HepG2 (cell line): ENCODE results near the gene PYY. TPM values are rescaled to one million over a fixed set of nuclear protein-coding genes. Genes with fewer than 3 reads are reported as not detected.

ENCODE experiments used
- ATAC-seq: fragments of 200-7000 bp; cut with Tn5 transposase; 3 replicates; pipeline ENCODE4 v1.9.1; 2020; ENCODE audit warnings: mild to moderate bottlenecking, moderate library complexity
- BruUV-seq: library from RNA; stranded (reverse); fragments of 400-500 nt; replicated peaks from 2 replicates; lab custom pipeline; 2021; lab: Mats Ljungman, UMichigan
- CTCF ChIA-PET: fragments of 300-600 bp; formaldehyde crosslinking; extraction: SDS; loops from one replicate; lab custom pipeline; 2021; ENCODE audit warnings: low total read pairs, inconsistent platforms, low intra/inter-chr PET ratio; lab: Yijun Ruan, JAX
- POLR2A ChIA-PET: fragments of 350-600 bp; sonication (Branson Sonifier 250); formaldehyde crosslinking; loops from one replicate; lab custom pipeline; 2020; ENCODE audit warnings: antibody characterized with exemption, inconsistent platforms; lab: Yijun Ruan, JAX
- DNase-seq: peaks from one replicate; pipeline ENCODE4 v3.0.0-alpha.2; 2015; ENCODE audit warnings: low spot score
- FAIRE-seq: peaks from 3 replicates; lab custom pipeline; 2011; peaks lifted over from hg19 to GRCh38; lab: Jason Lieb, UNC
- H2AFZ ChIP-seq: one replicate; pipeline ENCODE4 v1.6.1; 2011; ENCODE audit warnings: low read length, inconsistent platforms
- H3K27ac ChIP-seq: fragments of 300-600 bp; 3 replicates; pipeline ENCODE4 v1.8.0; 2011; ENCODE audit warnings: mixed run types, mild to moderate bottlenecking, mixed read lengths, low read length, inconsistent platforms; ENCODE audit not compliant: insufficient read depth; ENCODE audit errors: extremely low read length
- H3K27me3 ChIP-seq, 2 experiments: fragments of 200-600 bp in 1 of 2; 2 replicates in 1 of 2; 3 replicates in 1 of 2; pipeline versions ENCODE4 v1.6.0 to v1.8.0; 2011; ENCODE audit warnings: low read length in 2 of 2, mild to moderate bottlenecking in 2 of 2, moderate library complexity in 2 of 2, inconsistent platforms in 1 of 2; ENCODE audit not compliant: insufficient read depth in 2 of 2, control insufficient read depth in 1 of 2
- H3K36me3 ChIP-seq, 2 experiments: fragments of 200-600 bp in 1 of 2; replicated peaks in 1 of 2; 2 replicates in 1 of 2; 3 replicates in 1 of 2; pipeline versions ENCODE4 v1.5.1 to v1.8.0; 2011; ENCODE audit warnings: low read length in 2 of 2, inconsistent platforms in 1 of 2; ENCODE audit not compliant: insufficient read depth in 2 of 2, control insufficient read depth in 1 of 2
- H3K4me1 ChIP-seq: 2 replicates; pipeline ENCODE4 v1.5.1; 2012; ENCODE audit warnings: low read length, inconsistent platforms; ENCODE audit not compliant: insufficient read depth
- H3K4me2 ChIP-seq: 2 replicates; pipeline ENCODE4 v1.6.0; 2011; ENCODE audit warnings: low read depth, low read length, inconsistent platforms
- H3K4me3 ChIP-seq, 3 experiments: fragments of 200-600 bp in 1 of 3; sonication (generic), shearing (Covaris generic) in 1 of 3; replicated peaks in 1 of 3; 2 replicates each; pipeline ENCODE4 v1.5.1; 2011 to 2016; ENCODE audit warnings: low read length in 3 of 3, inconsistent platforms in 2 of 3, low read depth in 2 of 3, mild to moderate bottlenecking in 2 of 3, control low read depth in 1 of 3, mixed read lengths in 1 of 3; ENCODE audit not compliant: insufficient read depth in 1 of 3
- H3K79me2 ChIP-seq: one replicate; pipeline ENCODE4 v1.6.1; 2011; ENCODE audit warnings: low read length, inconsistent platforms; ENCODE audit not compliant: insufficient read depth
- H3K9ac ChIP-seq: 2 replicates; pipeline ENCODE4 v1.6.0; 2011; ENCODE audit warnings: mild to moderate bottlenecking, low read depth, low read length, inconsistent platforms; ENCODE audit not compliant: insufficient read depth
- H3K9me3 ChIP-seq: 2 replicates; pipeline ENCODE4 v1.5.1; 2012; ENCODE audit warnings: mild to moderate bottlenecking, low read length
- H4K20me1 ChIP-seq: 2 replicates; pipeline ENCODE4 v1.6.0; 2011; ENCODE audit warnings: inconsistent platforms, mild to moderate bottlenecking, low read length, moderate library complexity; ENCODE audit not compliant: insufficient read depth
- MIER2 ChIP-seq: IDR thresholded peaks from 2 replicates; pipeline ENCODE4 v1.6.1; 2016; ENCODE audit warnings: missing biosample characterization, missing genetic modification reagents
- SRSF4 ChIP-seq: fragments of 200-400 bp; formaldehyde crosslinking; IDR thresholded peaks from one replicate; pipeline ENCODE4 v1.6.1; 2018; ENCODE audit warnings: mild to moderate bottlenecking, low read depth, low read length, moderate library complexity; ENCODE audit not compliant: poor library complexity, severe bottlenecking
- TGIF2 ChIP-seq: IDR thresholded peaks from 2 replicates; pipeline ENCODE4 v1.6.1; 2016; ENCODE audit warnings: control low read depth, missing compliant biosample characterization
- ZSCAN30 ChIP-seq: sonication (generic); formaldehyde crosslinking; IDR thresholded peaks from 2 replicates; pipeline ENCODE4 v1.5.0; 2020; ENCODE audit warnings: mild to moderate bottlenecking, missing genetic modification reagents
- WGBS: methylation state at CpG from one replicate; pipeline ENCODE4 v1.1.6; 2017; ENCODE audit warnings: low lambda C conversion rate; 5-methylcytosine and 5-hydroxymethylcytosine counted together
- in situ Hi-C: cut with HindIII; loops from 2 replicates; pipeline ENCODE4 v1.10.0; 2017; ENCODE audit warnings: low pct_unique_long_range_greater_than_20kb; ENCODE audit not compliant: extremely low pct_ligation_motif_present
- intact Hi-C: fragments of 100-400 bp; cut with micrococcal nuclease; formaldehyde crosslinking; loops from one replicate; pipeline ENCODE4 v1.10.0; 2022; ENCODE audit not compliant: unreplicated experiment
- polyA plus RNA-seq, 8 experiments: library from polyadenylated mRNA; depleted of rRNA in 3 of 8; stranded (reverse) in 7 of 8; unstranded in 1 of 8; fragments of >200 nt; fragmentation: Illumina TruSeq in 4 of 8; extraction: Trizol in 4 of 8; gene quantifications; 2 replicates each; pipeline versions ENCODE4 v1.2.1 to v1.2.3, GENCODE V29; 2011 to 2016; ENCODE audit warnings: low read depth in 4 of 8, missing spikeins in 1 of 8, mixed read lengths in 1 of 8; ENCODE audit not compliant: insufficient read depth in 1 of 8
- total RNA-seq, 5 experiments: library from RNA; depleted of rRNA; stranded (reverse); fragments of >200 nt; fragmentation: Illumina TruSeq; extraction: Trizol; gene quantifications; 2 replicates each; pipeline ENCODE4 v1.2.3, GENCODE V29; 2016; ENCODE audit warnings: low read depth in 1 of 5
- TF ChIP-seq, protein P1 (sequence below): sonication (generic); formaldehyde crosslinking; IDR thresholded peaks from 2 replicates; pipeline ENCODE4 v1.8.1; 2023; ENCODE audit warnings: mild to moderate bottlenecking, inconsistent platforms, moderate library complexity, missing genetic modification reagents, borderline replicate concordance
- TF ChIP-seq, protein P2 (sequence below): sonication (generic); formaldehyde crosslinking; IDR thresholded peaks from 2 replicates; pipeline ENCODE4 v1.8.0; 2022; ENCODE audit warnings: missing genetic modification reagents, mild to moderate bottlenecking, borderline replicate concordance

Gene PYY
- total and polyA plus RNA-seq, 2 of the 13 experiments (the other 11 are each of a cell fraction or from before 2014, with no cell fraction given) = 0.25 TPM; not detected in 1

GRCh38 chr17:43945074-43945829 is 8.5 kb downstream of the PYY start:
- intact Hi-C loops = no loop called here

More at GRCh38 chr17:43945074-43945829, 8.5 kb downstream of the PYY start:
- CTCF ChIA-PET = interaction anchor here (1.2 to 7.7 kb wide), 2 partner anchors 50 to 96 kb away, joined by 3 to 128 read pairs; no protein-coding TSS in a partner anchor
- H3K9me3 ChIP-seq = no peaks in the 10 kb centered on the region
- no TSS peak for BruUV-seq
- no peak for TF ChIP-seq SRSF4
- no peak for TF ChIP-seq ZSCAN30 (CRISPR knock-in tag)
- TF ChIP-seq MIER2 (CRISPR knock-in tag) = no peak
- TF ChIP-seq, protein P1, sequence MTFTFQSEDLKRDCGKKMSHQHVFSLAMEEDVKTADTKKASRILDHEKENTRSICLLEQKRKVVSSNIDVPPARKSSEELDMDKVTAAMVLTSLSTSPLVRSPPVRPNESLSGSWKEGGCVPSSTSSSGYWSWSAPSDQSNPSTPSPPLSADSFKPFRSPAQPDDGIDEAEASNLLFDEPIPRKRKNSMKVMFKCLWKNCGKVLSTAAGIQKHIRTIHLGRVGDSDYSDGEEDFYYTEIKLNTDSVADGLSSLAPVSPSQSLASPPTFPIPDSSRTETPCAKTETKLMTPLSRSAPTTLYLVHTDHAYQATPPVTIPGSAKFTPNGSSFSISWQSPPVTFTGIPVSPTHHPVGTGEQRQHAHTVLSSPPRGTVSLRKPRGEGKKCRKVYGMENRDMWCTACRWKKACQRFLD (CRISPR knock-in tag) = no peak
- TF ChIP-seq, protein P2, sequence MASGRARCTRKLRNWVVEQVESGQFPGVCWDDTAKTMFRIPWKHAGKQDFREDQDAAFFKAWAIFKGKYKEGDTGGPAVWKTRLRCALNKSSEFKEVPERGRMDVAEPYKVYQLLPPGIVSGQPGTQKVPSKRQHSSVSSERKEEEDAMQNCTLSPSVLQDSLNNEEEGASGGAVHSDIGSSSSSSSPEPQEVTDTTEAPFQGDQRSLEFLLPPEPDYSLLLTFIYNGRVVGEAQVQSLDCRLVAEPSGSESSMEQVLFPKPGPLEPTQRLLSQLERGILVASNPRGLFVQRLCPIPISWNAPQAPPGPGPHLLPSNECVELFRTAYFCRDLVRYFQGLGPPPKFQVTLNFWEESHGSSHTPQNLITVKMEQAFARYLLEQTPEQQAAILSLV (CRISPR knock-in tag) = no peak
- TF ChIP-seq TGIF2 (CRISPR knock-in tag) = no peak
- 38% methylated on average over 12 of the region's 12 CpGs for WGBS
- no peak for FAIRE-seq
- no peaks in the 10 kb centered on the region for H4K20me1 ChIP-seq
- H3K27ac ChIP-seq = no peak overlapping the region
- in situ Hi-C loops = loop anchor here (10.0 kb wide), 1 partner anchor 100 kb away; no protein-coding TSS in a partner anchor
- H3K79me2 ChIP-seq = no peaks in the 10 kb centered on the region
- no peak for ATAC-seq
- no peak for DNase-seq
- no peaks in the 10 kb centered on the region for H3K36me3 ChIP-seq
- H3K4me1 ChIP-seq = no peaks in the 10 kb centered on the region
- no peak overlapping the region for H2AFZ ChIP-seq
- no peak overlapping the region for H3K9ac ChIP-seq
- peaks cover 25 to 76% of the 10 kb centered on the region in 2 experiments for H3K27me3 ChIP-seq
- H3K4me3 ChIP-seq = no peak overlapping the region
- no peak overlapping the region for H3K4me2 ChIP-seq
- POLR2A ChIA-PET = no interaction called here
